Endothelial cell of umbilical vein (primary cell): Measurements from ENCODE around the gene JADE1. TPM values are rescaled to one million over a fixed set of nuclear protein-coding genes. Genes with fewer than 3 reads are reported as not detected.

Experiments used
- BruUV-seq: library from RNA; stranded (reverse); fragments of 400-500 nt; replicated peaks from 2 replicates; lab custom pipeline; 2021; lab: Mats Ljungman, UMichigan
- CTCF ChIA-PET: fragments of 300-600, 350-600 bp; sonication (Branson Sonifier 250); formaldehyde crosslinking; loops from one replicate; lab custom pipeline; 2021; ENCODE audit warnings: antibody characterized with exemption, inconsistent platforms; lab: Charles Lee
- POLR2A ChIA-PET: fragments of 300-600, 350-600 bp; sonication (Branson Sonifier 250); formaldehyde crosslinking; loops from one replicate; lab custom pipeline; 2021; ENCODE audit warnings: antibody characterized with exemption, inconsistent platforms; lab: Charles Lee
- DNase-seq: peaks from one replicate; pipeline ENCODE4 v3.0.0-alpha.2; 2011; ENCODE audit warnings: low read depth, low spot score
- FAIRE-seq: peaks from 2 replicates; lab custom pipeline; 2011; peaks lifted over from hg19 to GRCh38; lab: Jason Lieb, UNC
- H2AFZ ChIP-seq: 2 replicates; pipeline ENCODE4 v1.6.0; 2012; ENCODE audit warnings: low read depth, low read length, control low read depth, inconsistent platforms
- H3K27ac ChIP-seq: 2 replicates; pipeline ENCODE4 v1.5.1; 2011; ENCODE audit warnings: low read depth, mild to moderate bottlenecking, control low read depth, low read length, moderate library complexity; ENCODE audit not compliant: insufficient read depth
- H3K27me3 ChIP-seq, 2 experiments: 2 replicates each; pipeline versions ENCODE4 v1.6.0 to v1.6.1; 2011; ENCODE audit warnings: low read length in 2 of 2, mixed read lengths in 1 of 2; ENCODE audit not compliant: control insufficient read depth in 2 of 2, insufficient read depth in 2 of 2
- H3K36me3 ChIP-seq, 2 experiments: 2 replicates in 1 of 2; 3 replicates in 1 of 2; pipeline ENCODE4 v1.5.1; 2011; ENCODE audit warnings: low read length in 2 of 2, mild to moderate bottlenecking in 1 of 2, moderate library complexity in 1 of 2; ENCODE audit not compliant: control insufficient read depth in 2 of 2, insufficient read depth in 2 of 2; ENCODE audit errors: extremely low read depth in 1 of 2
- H3K4me1 ChIP-seq: 3 replicates; pipeline ENCODE4 v1.5.1; 2011; ENCODE audit warnings: mild to moderate bottlenecking, low read length; ENCODE audit not compliant: control insufficient read depth, insufficient read depth; ENCODE audit errors: extremely low read depth
- H3K4me2 ChIP-seq: 2 replicates; pipeline ENCODE4 v1.6.1; 2011; ENCODE audit warnings: low read length, control low read depth, mixed read lengths; ENCODE audit not compliant: insufficient read depth
- H3K4me3 ChIP-seq, 3 experiments: fragments of 200-600 bp in 1 of 3; sonication (generic), shearing (Covaris generic) in 1 of 3; replicated peaks in 1 of 3; 2 replicates each; pipeline ENCODE4 v1.5.1; 2011 to 2016; ENCODE audit warnings: control low read depth in 3 of 3, low read length in 3 of 3, mild to moderate bottlenecking in 2 of 3, inconsistent platforms in 1 of 3, low read depth in 1 of 3, moderate library complexity in 1 of 3; ENCODE audit not compliant: insufficient read depth in 1 of 3
- H3K79me2 ChIP-seq: 2 replicates; pipeline ENCODE4 v1.6.0; 2012; ENCODE audit warnings: low read length, inconsistent platforms; ENCODE audit not compliant: control insufficient read depth, insufficient read depth
- H3K9ac ChIP-seq: replicated peaks from 2 replicates; pipeline ENCODE3; 2011; ENCODE audit warnings: low read length, control low read depth; ENCODE audit not compliant: insufficient read depth; ENCODE audit errors: extremely low read depth
- H3K9me1 ChIP-seq: replicated peaks from 3 replicates; pipeline ENCODE4 v1.6.0; 2011; ENCODE audit warnings: mild to moderate bottlenecking, low read length; ENCODE audit not compliant: control insufficient read depth, insufficient read depth; ENCODE audit errors: extremely low read depth
- H3K9me3 ChIP-seq: replicated peaks from 2 replicates; pipeline ENCODE4 v1.5.1; 2012; ENCODE audit warnings: low read length, inconsistent platforms; ENCODE audit not compliant: control insufficient read depth, insufficient read depth
- H4K20me1 ChIP-seq: replicated peaks from 2 replicates; pipeline ENCODE3; 2011; ENCODE audit warnings: mild to moderate bottlenecking, low read length; ENCODE audit not compliant: control insufficient read depth, insufficient read depth; ENCODE audit errors: extremely low read depth
- EZH2 ChIP-seq: IDR thresholded peaks from 2 replicates; pipeline ENCODE4 v1.6.1; 2012; ENCODE audit warnings: borderline replicate concordance, low read depth, mild to moderate bottlenecking, moderate library complexity, low read length, inconsistent platforms; ENCODE audit not compliant: severe bottlenecking
- GATA2 ChIP-seq: IDR thresholded peaks from 2 replicates; pipeline ENCODE4 v1.7.0; 2011; ENCODE audit warnings: low read depth, mild to moderate bottlenecking, moderate library complexity, mixed read lengths, low read length; ENCODE audit not compliant: insufficient read length, insufficient read depth
- JUN ChIP-seq: IDR thresholded peaks from 2 replicates; pipeline ENCODE4 v1.6.1; 2011; ENCODE audit warnings: borderline replicate concordance, low read depth; ENCODE audit not compliant: insufficient read length, insufficient read depth
- MAX ChIP-seq: IDR thresholded peaks from 2 replicates; pipeline ENCODE4 v1.6.1; 2011; ENCODE audit not compliant: insufficient read depth, insufficient read length
- MYC ChIP-seq: IDR thresholded peaks from one replicate; pipeline ENCODE4 v1.6.1; 2011; ENCODE audit warnings: mild to moderate bottlenecking, low read depth, low read length
- POLR2A ChIP-seq: IDR thresholded peaks from 2 replicates; pipeline ENCODE4 v1.6.1; 2012; ENCODE audit warnings: low read depth, mild to moderate bottlenecking, control low read depth, low read length
- POLR2AphosphoS5 ChIP-seq: IDR thresholded peaks from 2 replicates; pipeline ENCODE4 v1.6.1; 2012; ENCODE audit warnings: low read depth, mild to moderate bottlenecking, control low read depth, low read length, moderate library complexity; ENCODE audit not compliant: insufficient read depth
- dilution Hi-C: fragments of 300-500 bp; cut with MboI; formaldehyde crosslinking; loops from one replicate; pipeline ENCODE4 v1.15.0; 2019; ENCODE audit warnings: low sequenced_read_pairs; ENCODE audit not compliant: extremely low pct_ligation_motif_present
- intact Hi-C: fragments of 100-400 bp; cut with micrococcal nuclease; formaldehyde crosslinking; loops from one replicate; pipeline ENCODE4 v1.10.0; 2022
- polyA plus RNA-seq, 4 experiments: library from polyadenylated mRNA; depleted of rRNA in 3 of 4; stranded (reverse) in 3 of 4; unstranded in 1 of 4; fragments of >200 nt; gene quantifications; 2 replicates each; pipeline versions ENCODE4 v1.2.1 to v1.2.3, GENCODE V29; 2011 to 2012; ENCODE audit warnings: missing spikeins in 1 of 4
- total RNA-seq: library from RNA; stranded (reverse); gene quantifications from 2 replicates; pipeline ENCODE4 v1.2.3, GENCODE V29; 2021
- TF ChIP-seq, protein P1 (sequence below), 2 donors: IDR thresholded peaks; 1 replicate in 1 of 2; 2 replicates in 1 of 2; pipeline ENCODE4 v1.5.1; 2011; ENCODE audit warnings: low read length in 2 of 2, mild to moderate bottlenecking in 2 of 2, moderate library complexity in 2 of 2, control low read depth in 1 of 2, inconsistent platforms in 1 of 2, low read depth in 1 of 2; ENCODE audit not compliant: insufficient read depth in 1 of 2; ENCODE audit errors: extremely low read depth in 1 of 2

The JADE1 gene
- total and polyA plus RNA-seq, 2 donors (not counting 3 experiments of a cell fraction or from before 2014, with no cell fraction given) = 13.6 to 45.6 TPM

GRCh38 chr4:128917781-128918180 lies 108.3 kb downstream of the JADE1 start:
- H3K4me2 ChIP-seq = no peak overlapping the region
- FAIRE-seq (no peak), DNase-seq (no peak)
- H4K20me1 ChIP-seq = no peaks in the 10 kb centered on the region
- H3K4me3 ChIP-seq = no peak overlapping the region
- TF ChIP-seq, protein P1, sequence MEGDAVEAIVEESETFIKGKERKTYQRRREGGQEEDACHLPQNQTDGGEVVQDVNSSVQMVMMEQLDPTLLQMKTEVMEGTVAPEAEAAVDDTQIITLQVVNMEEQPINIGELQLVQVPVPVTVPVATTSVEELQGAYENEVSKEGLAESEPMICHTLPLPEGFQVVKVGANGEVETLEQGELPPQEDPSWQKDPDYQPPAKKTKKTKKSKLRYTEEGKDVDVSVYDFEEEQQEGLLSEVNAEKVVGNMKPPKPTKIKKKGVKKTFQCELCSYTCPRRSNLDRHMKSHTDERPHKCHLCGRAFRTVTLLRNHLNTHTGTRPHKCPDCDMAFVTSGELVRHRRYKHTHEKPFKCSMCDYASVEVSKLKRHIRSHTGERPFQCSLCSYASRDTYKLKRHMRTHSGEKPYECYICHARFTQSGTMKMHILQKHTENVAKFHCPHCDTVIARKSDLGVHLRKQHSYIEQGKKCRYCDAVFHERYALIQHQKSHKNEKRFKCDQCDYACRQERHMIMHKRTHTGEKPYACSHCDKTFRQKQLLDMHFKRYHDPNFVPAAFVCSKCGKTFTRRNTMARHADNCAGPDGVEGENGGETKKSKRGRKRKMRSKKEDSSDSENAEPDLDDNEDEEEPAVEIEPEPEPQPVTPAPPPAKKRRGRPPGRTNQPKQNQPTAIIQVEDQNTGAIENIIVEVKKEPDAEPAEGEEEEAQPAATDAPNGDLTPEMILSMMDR (IDR thresholded peaks at IDR 0.05; ENCODE audit: extremely low read depth in 1 of 2, insufficient read depth in 1 of 2, low read depth in 1 of 2, low read length in 2 of 2) = no peak
- TF ChIP-seq MYC (no peak), MAX (no peak), POLR2AphosphoS5 (no peak), JUN (no peak), POLR2A (no peak), GATA2 (no peak), EZH2 (no peak)
- BruUV-seq = no TSS peak
- no peaks in the 10 kb centered on the region for H3K79me2 ChIP-seq
- no peaks in the 10 kb centered on the region for H3K9me3 ChIP-seq
- H3K27ac ChIP-seq = no peak overlapping the region
- no peaks in the 10 kb centered on the region for H3K36me3 ChIP-seq
- ChIA-PET POLR2A (no interaction called here), CTCF (no interaction called here)
- no peaks in the 10 kb centered on the region for H3K27me3 ChIP-seq
- dilution Hi-C loops = no loop called here
- no peak overlapping the region for H3K9ac ChIP-seq
- intact Hi-C loops = no loop called here
- no peaks in the 10 kb centered on the region for H3K9me1 ChIP-seq
- H2AFZ ChIP-seq = no peak overlapping the region
- no peaks in the 10 kb centered on the region for H3K4me1 ChIP-seq
